ENCODE results near the gene EYA2. TPM values are rescaled to one million over a fixed set of nuclear protein-coding genes. Genes with fewer than 3 reads are reported as not detected.

EYA2 gene
- total RNA-seq, 1 experiment from 2014 or later, result 0.74 TPM

- Histone ChIP-seq H3K4me1 (ENCODE audit: insufficient read depth, low read length) (no peaks in the 10 kb centered on the region), H4K20me1 (ENCODE audit: control insufficient read depth, insufficient read depth, insufficient read length) (no peaks in the 10 kb centered on the region), H3K4me2 (ENCODE audit: insufficient read depth, insufficient read length, low read length) (no peak overlapping the region), H3K27ac (ENCODE audit: insufficient read length, low read depth, low read length) (no peak overlapping the region), H3K23ac (ENCODE audit: insufficient read length, low read depth, low read length) (no peak overlapping the region), H3K56ac (ENCODE audit: insufficient read length, low read depth, low read length) (no peak overlapping the region), H3K27me3 (ENCODE audit: insufficient read depth, low read length) (no peaks in the 10 kb centered on the region), H4K5ac (ENCODE audit: insufficient read length, low read depth, low read length) (no peak overlapping the region), H4K8ac (replicated peaks; ENCODE audit: insufficient read length, low read depth, low read length) (no peak overlapping the region), H3K79me1 (ENCODE audit: insufficient read depth, low read depth, low read length, poor library complexity, severe bottlenecking) (no peaks in the 10 kb centered on the region), H3K9me3 (ENCODE audit: control insufficient read depth, low read depth, low read length) (no peaks in the 10 kb centered on the region), H2BK20ac (ENCODE audit: low read depth, low read length, poor library complexity, severe bottlenecking) (no peak overlapping the region), H4K91ac (ENCODE audit: insufficient read length, low read depth, low read length) (no peak overlapping the region), H3T11ph (ENCODE audit: low read length) (no peak overlapping the region), H3K18ac (ENCODE audit: insufficient read length, low read depth, low read length) (no peak overlapping the region), H2AFZ (ENCODE audit: low read length) (no peak overlapping the region), H2BK5ac (ENCODE audit: insufficient read length, low read length) (no peak overlapping the region), H3K9ac (ENCODE audit: extremely low read depth, insufficient read length, low read length) (no peak overlapping the region), H3K14ac (ENCODE audit: insufficient read depth, low read length) (no peak overlapping the region), H2BK12ac (ENCODE audit: insufficient read length, low read depth, low read length) (no peak overlapping the region), H3K4ac (ENCODE audit: low read depth, low read length) (no peak overlapping the region), H2BK15ac (ENCODE audit: low read depth, low read length) (no peak overlapping the region), H3K79me2 (ENCODE audit: insufficient read depth, low read length) (no peaks in the 10 kb centered on the region), H2BK120ac (ENCODE audit: low read depth, low read length, poor library complexity, severe bottlenecking) (no peak overlapping the region), H3K23me2 (ENCODE audit: insufficient read length, low read depth, low read length, poor library complexity, severe bottlenecking) (no peaks in the 10 kb centered on the region), H2AK5ac (ENCODE audit: insufficient read length, low read length) (no peak overlapping the region)
- H3K27ac Mint-ChIP-seq, result peak overlapping the region in 1 of 3 experiments; percentile 59; a peak in 1 of 7 replicates
- peaks cover 2 to 5% of the 10 kb centered on the region in 2 experiments; a peak in 2 of 5 replicates for H3K9me3 Mint-ChIP-seq
- H3K27me3 Mint-ChIP-seq (ENCODE audit: low read depth), result peaks cover 5% of the 10 kb centered on the region
- no peaks in the 10 kb centered on the region for H3K36me3 Mint-ChIP-seq (ENCODE audit: insufficient read depth in 1 of 3, low read depth in 3 of 3)
- TF ChIP-seq, protein P1, sequence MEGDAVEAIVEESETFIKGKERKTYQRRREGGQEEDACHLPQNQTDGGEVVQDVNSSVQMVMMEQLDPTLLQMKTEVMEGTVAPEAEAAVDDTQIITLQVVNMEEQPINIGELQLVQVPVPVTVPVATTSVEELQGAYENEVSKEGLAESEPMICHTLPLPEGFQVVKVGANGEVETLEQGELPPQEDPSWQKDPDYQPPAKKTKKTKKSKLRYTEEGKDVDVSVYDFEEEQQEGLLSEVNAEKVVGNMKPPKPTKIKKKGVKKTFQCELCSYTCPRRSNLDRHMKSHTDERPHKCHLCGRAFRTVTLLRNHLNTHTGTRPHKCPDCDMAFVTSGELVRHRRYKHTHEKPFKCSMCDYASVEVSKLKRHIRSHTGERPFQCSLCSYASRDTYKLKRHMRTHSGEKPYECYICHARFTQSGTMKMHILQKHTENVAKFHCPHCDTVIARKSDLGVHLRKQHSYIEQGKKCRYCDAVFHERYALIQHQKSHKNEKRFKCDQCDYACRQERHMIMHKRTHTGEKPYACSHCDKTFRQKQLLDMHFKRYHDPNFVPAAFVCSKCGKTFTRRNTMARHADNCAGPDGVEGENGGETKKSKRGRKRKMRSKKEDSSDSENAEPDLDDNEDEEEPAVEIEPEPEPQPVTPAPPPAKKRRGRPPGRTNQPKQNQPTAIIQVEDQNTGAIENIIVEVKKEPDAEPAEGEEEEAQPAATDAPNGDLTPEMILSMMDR (conservative IDR thresholded peaks at IDR 0.05), result no peak
- H3K4me3 Mint-ChIP-seq, result no peak overlapping the region
- H3K4me1 Mint-ChIP-seq, result peaks cover 0 to 10% of the 10 kb centered on the region in 2 experiments; a peak in 1 of 4 replicates
- no CpG with 5 or more reads among the region's 1 CpG for WGBS (ENCODE audit: extremely low coverage, insufficient read length, low lambda C conversion rate)
- DNase-seq, result no peak
Measured at GRCh38 chr20:47031821-47032220, 137.2 kb downstream of the EYA2 start.
